ENCODE results near the gene STRBP.
A peak's percentile ranks its signal among the peaks of the same experiment; 100 is the strongest.
"Not testable (repeated sequence)": the region's sequence is repeated elsewhere in the genome, so short reads cannot be mapped to it uniquely, and the experiment has no call there.

STRBP gene

GRCh38 chr9:123246534-123246933, 21.9 kb downstream of the STRBP start:
- DNase-seq = no peak

- DNase-seq = no peak
These were observed 28.7 kb downstream of the STRBP start for GRCh38 chr9:123239726-123240125.

- no peak for DNase-seq
These were observed 30.0 kb downstream of the STRBP start for GRCh38 chr9:123238365-123238764.

GRCh38 chr9:123237220-123237619, 31.2 kb downstream of the STRBP start:
- no peak for DNase-seq

- no peak for DNase-seq
These were observed 32.9 kb downstream of the STRBP start for GRCh38 chr9:123235448-123235847.

- no peak for DNase-seq
These were observed 33.5 kb downstream of the STRBP start for GRCh38 chr9:123234853-123235252.

GRCh38 chr9:123232332-123232731, 36.1 kb downstream of the STRBP start:
- DNase-seq = no peak

- DNase-seq = no peak
These were observed 37.0 kb downstream of the STRBP start for GRCh38 chr9:123231421-123231820.

GRCh38 chr9:123228967-123229366, 39.4 kb downstream of the STRBP start:
- DNase-seq = no peak

GRCh38 chr9:123225995-123226394, 42.4 kb downstream of the STRBP start:
- DNase-seq = peak; percentile 38

GRCh38 chr9:123225374-123225813, 43.0 kb downstream of the STRBP start:
- DNase-seq = peak; percentile 67

- DNase-seq = no peak
These were observed 48.3 kb downstream of the STRBP start for GRCh38 chr9:123220127-123220526.

- no peak for DNase-seq
These were observed 49.6 kb downstream of the STRBP start for GRCh38 chr9:123218831-123219230.

- DNase-seq = peak; percentile 20
These were observed 51.2 kb downstream of the STRBP start for GRCh38 chr9:123217128-123217654.

- peak; percentile 37 for DNase-seq
These were observed 52.1 kb downstream of the STRBP start for GRCh38 chr9:123216251-123216797.

GRCh38 chr9:123211081-123211480, 57.3 kb downstream of the STRBP start:
- DNase-seq = no peak

GRCh38 chr9:123208626-123209174, 59.7 kb downstream of the STRBP start:
- DNase-seq = no peak

GRCh38 chr9:123206065-123206464, 62.3 kb downstream of the STRBP start:
- no peak for DNase-seq

- DNase-seq = no peak
These were observed 67.3 kb downstream of the STRBP start for GRCh38 chr9:123201083-123201482.

GRCh38 chr9:123200469-123200868, 67.9 kb downstream of the STRBP start:
- DNase-seq = not testable (repeated sequence)

GRCh38 chr9:123196124-123196523, 72.3 kb downstream of the STRBP start:
- DNase-seq = no peak

GRCh38 chr9:123194023-123194422, 74.4 kb downstream of the STRBP start:
- DNase-seq = no peak

GRCh38 chr9:123191680-123192079, 76.7 kb downstream of the STRBP start:
- no peak for DNase-seq

GRCh38 chr9:123191260-123191659, 77.1 kb downstream of the STRBP start:
- no peak for DNase-seq

GRCh38 chr9:123187131-123187530, 81.3 kb downstream of the STRBP start:
- DNase-seq = no peak

All from fibroblast of upper back skin (primary cell).